NCI-H774 (cell line): ENCODE measurements around the gene LINGO3.

Source experiments
- DNase-seq: peaks from one replicate; lab custom pipeline; 2025; lab: John Stamatoyannopoulos, UW

Gene LINGO3

DNA sequence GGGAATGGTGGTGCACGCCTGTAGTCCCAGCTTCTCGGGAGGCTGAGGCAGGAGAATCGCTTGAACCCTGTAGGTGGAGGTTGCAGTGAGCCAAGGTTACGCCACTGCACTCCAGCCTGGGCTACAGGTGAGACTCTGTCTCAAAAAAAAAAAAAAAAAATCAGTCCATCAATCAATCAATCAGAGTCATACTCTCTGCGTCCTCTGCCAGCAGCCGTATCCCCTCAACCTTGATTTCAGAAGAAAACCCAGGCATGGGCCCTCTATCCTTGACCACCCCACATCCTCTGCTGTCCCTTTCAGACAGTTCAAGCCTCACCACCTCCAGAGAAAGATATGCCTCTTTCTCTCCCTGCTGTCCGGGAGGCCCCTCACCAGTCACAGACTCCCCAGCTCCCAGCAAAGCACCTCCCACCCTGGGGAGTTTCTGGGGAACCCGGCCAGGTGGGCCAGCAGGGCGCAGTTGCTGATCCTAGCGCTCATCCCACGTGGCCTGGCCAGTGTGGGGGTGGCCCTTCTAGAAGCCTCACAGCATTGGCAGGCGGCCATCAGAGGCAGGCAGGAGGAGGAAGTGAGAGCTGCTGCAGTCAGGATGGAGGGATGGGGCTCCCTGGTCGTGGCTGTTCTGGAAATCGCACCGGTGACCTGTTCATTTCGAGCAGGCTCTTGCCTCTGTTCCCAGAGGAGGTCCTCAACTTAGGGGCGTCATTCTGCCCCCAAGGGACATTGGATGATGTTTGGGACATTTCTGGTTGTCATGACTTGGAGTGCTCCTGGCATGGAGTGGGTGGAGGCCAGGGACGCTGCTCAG, 41.6 kb downstream of the LINGO3 start:
- DNase-seq: no peak

- DNase-seq: peak; percentile 20
Observed at GRCh38 chr19:2261438-2262172, 46.3 kb downstream of the LINGO3 start.

DNA sequence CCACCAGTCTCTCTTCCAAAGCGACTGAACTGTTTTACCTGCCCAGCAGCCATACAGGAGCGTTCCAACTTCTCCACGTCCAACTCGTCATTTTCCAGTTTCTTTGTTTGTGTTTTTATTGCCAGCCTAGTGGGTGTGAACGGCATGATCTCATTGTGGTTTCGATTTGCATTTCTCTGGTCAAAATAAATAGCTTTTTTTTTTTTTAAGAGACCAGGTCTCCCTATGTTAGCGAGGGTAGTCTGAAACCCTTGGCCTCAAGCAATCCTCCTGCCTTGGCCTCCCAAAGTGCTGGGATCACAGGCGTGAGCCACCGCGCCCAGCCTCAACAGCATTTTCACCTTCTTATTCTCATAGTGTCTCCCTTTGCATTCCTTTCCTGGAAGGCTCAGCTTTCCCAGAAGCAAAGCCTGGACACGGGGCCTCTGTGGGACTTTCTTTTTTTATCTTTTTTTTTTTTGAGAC, 47.6 kb downstream of the LINGO3 start:
- no peak for DNase-seq

GRCh38 chr19:2259336-2259735, 48.6 kb downstream of the LINGO3 start:
- no peak for DNase-seq
